ENCODE results near the gene RNF113B.

Gene RNF113B

GRCh38 chr13:98142380-98143156, 34.5 kb downstream of the RNF113B start, which contains the start of gene FARP1:
TSS of gene FARP1 (plus strand) at chr13:98143094. CDS start at chr13:98213243, 70,149 bp downstream.
- Histone ChIP-seq H3K4me2 (ENCODE audit: low read length) (peak within 1 kb of the TSS; percentile 94), H3K4me1 (peaks cover 6% of the 10 kb centered on the region), H3K9ac (peak within 1 kb of the TSS; percentile 53)

DNA sequence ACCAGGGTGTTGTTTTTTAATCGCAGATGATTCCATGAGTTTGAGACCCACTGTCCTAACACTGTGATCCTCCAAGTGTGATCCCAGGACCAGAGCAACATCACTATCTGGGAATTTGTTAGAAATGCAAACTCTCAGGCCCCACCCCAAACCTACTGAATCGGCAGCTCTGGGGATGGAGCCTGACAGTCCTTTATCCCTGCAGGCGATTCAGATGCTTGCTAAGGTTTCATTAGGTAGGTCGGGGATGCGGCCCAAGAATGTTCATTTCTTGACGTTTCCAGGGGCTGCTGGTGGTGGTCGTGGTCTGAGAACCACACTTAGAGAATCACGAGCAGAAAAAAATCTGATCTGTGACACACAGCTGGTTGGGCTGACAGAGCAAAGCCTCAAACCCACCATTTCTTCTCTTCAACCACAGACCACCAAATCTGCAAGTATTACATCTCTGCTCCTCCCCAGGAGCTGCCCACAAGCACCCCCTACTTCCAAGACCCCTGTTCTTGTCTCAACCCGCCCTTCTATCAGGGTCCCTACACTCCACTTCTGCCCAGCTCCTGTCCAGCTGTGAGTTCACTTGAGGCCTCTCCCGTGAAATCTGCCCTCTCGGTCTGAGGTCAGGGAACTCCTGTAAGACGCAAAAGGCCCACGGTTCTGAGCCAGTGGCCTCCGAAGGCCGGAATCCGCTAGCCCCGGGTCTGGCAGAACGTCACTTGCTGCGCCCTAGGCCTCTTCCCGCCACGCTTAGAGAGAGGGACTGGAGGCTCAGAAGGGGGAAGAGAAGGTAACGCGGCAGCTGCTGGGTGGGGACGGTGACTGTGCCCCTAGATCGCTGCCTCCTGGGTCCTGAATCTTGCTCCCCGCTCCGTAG, 35.3 kb downstream of the RNF113B start:
- Histone ChIP-seq H2AFZ (peak overlapping the region; percentile 96), H3K36me3 (ENCODE audit: control insufficient read depth, insufficient read depth, low read length) (no peaks in the 10 kb centered on the region), H3K9me3 (ENCODE audit: control insufficient read depth, low read length) (no peaks in the 10 kb centered on the region), H3K4me1 (peaks cover 6% of the 10 kb centered on the region), H3K9ac (peak overlapping the region; percentile 53), H3K4me2 (ENCODE audit: low read length) (peak overlapping the region; percentile 94), H3K27ac (peak overlapping the region; percentile 90), H3K4me3 (ENCODE audit: low read depth, low read length) (peak overlapping the region; percentile 57), H3K79me2 (peaks cover 2% of the 10 kb centered on the region), H3K27me3 (ENCODE audit: control insufficient read depth, insufficient read depth, low read length) (no peaks in the 10 kb centered on the region)
- TF ChIP-seq, protein P1, sequence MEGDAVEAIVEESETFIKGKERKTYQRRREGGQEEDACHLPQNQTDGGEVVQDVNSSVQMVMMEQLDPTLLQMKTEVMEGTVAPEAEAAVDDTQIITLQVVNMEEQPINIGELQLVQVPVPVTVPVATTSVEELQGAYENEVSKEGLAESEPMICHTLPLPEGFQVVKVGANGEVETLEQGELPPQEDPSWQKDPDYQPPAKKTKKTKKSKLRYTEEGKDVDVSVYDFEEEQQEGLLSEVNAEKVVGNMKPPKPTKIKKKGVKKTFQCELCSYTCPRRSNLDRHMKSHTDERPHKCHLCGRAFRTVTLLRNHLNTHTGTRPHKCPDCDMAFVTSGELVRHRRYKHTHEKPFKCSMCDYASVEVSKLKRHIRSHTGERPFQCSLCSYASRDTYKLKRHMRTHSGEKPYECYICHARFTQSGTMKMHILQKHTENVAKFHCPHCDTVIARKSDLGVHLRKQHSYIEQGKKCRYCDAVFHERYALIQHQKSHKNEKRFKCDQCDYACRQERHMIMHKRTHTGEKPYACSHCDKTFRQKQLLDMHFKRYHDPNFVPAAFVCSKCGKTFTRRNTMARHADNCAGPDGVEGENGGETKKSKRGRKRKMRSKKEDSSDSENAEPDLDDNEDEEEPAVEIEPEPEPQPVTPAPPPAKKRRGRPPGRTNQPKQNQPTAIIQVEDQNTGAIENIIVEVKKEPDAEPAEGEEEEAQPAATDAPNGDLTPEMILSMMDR (IDR thresholded peaks at IDR 0.05) = no peak

More at GRCh38 chr13:98142380-98143156, 34.5 kb downstream of the RNF113B start, which contains the start of gene FARP1:
- TF ChIP-seq, protein P1 (IDR thresholded peaks at IDR 0.05) = no peak
- Histone ChIP-seq H3K36me3 (ENCODE audit: control insufficient read depth, insufficient read depth, low read length) (no peaks in the 10 kb centered on the region), H3K27me3 (ENCODE audit: control insufficient read depth, insufficient read depth, low read length) (no peaks in the 10 kb centered on the region), H3K79me2 (peaks cover 2% of the 10 kb centered on the region), H2AFZ (peak within 1 kb of the TSS; percentile 96), H3K4me3 (ENCODE audit: low read depth, low read length) (peak within 1 kb of the TSS; percentile 58), H3K27ac (peak within 1 kb of the TSS; percentile 90), H3K9me3 (ENCODE audit: control insufficient read depth, low read length) (no peaks in the 10 kb centered on the region)

DNA sequence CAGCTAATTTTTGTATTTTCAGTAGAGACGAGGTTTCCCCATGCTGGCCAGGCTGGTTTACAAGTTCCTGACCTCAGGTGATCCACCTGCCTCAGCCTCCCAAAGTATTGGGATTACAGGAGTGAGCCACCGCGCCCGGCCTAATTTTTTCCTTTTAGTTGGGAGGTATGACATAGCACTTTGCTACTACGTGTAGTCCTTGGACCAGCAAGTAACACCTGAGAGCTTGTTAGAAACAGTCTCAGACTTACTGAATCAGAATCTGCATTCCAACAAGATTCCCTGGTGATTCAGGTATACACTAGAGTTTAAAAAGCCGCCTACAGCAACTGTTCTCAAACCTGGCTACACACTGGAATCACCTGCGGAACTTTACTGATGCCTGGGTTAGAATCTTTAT, 36.0 kb downstream of the RNF113B start:
- H3K27ac ChIP-seq = no peak overlapping the region
- H3K4me1 ChIP-seq = peaks cover 6% of the 10 kb centered on the region
- H3K27me3 ChIP-seq (ENCODE audit: control insufficient read depth, insufficient read depth, low read length) = no peaks in the 10 kb centered on the region
- H3K9ac ChIP-seq = no peak overlapping the region
- H3K9me3 ChIP-seq (ENCODE audit: control insufficient read depth, low read length) = no peaks in the 10 kb centered on the region
- no peak overlapping the region for H3K4me3 ChIP-seq (ENCODE audit: low read depth, low read length)
- H3K36me3 ChIP-seq (ENCODE audit: control insufficient read depth, insufficient read depth, low read length) = no peaks in the 10 kb centered on the region
- H3K79me2 ChIP-seq = peaks cover 2% of the 10 kb centered on the region
- no peak overlapping the region for H2AFZ ChIP-seq
- H3K4me2 ChIP-seq (ENCODE audit: low read length) = no peak overlapping the region
- TF ChIP-seq, protein P1 (IDR thresholded peaks at IDR 0.05) = no peak

- H2AFZ ChIP-seq = no peak overlapping the region
- TF ChIP-seq, protein P1 (IDR thresholded peaks at IDR 0.05) = no peak
- H3K4me1 ChIP-seq = no peaks in the 10 kb centered on the region
- H3K79me2 ChIP-seq = no peaks in the 10 kb centered on the region
- no peak overlapping the region for H3K4me3 ChIP-seq (ENCODE audit: low read depth, low read length)
- H3K9me3 ChIP-seq (ENCODE audit: control insufficient read depth, low read length) = no peaks in the 10 kb centered on the region
- H3K9ac ChIP-seq = no peak overlapping the region
- no peak overlapping the region for H3K4me2 ChIP-seq (ENCODE audit: low read length)
- no peaks in the 10 kb centered on the region for H3K27me3 ChIP-seq (ENCODE audit: control insufficient read depth, insufficient read depth, low read length)
- no peaks in the 10 kb centered on the region for H3K36me3 ChIP-seq (ENCODE audit: control insufficient read depth, insufficient read depth, low read length)
- no peak overlapping the region for H3K27ac ChIP-seq
Measured at GRCh38 chr13:98134901-98135300, 42.2 kb downstream of the RNF113B start.

All from parathyroid adenoma (tissue), 2 donors.